Right atrium auricular region (tissue), 2 donors: ENCODE results near the gene DAG1. TPM values are rescaled to one million over a fixed set of nuclear protein-coding genes. Genes with fewer than 3 reads are reported as not detected.
A peak's percentile ranks its signal among the peaks of the same experiment; 100 is the strongest.

Experiments
- DNase-seq: peaks from one replicate; pipeline ENCODE4 v3.0.0-alpha.2; 2019; ENCODE audit warnings: low spot score
- H3K27ac ChIP-seq, 2 donors: fragments of 200-600 bp; sonication (generic); 1 replicate in 1 of 2; 2 replicates in 1 of 2; pipeline ENCODE4 v1.5.1; 2016 to 2019
- H3K27me3 ChIP-seq, 2 donors: fragments of 200-600 bp; sonication (generic); one replicate each; pipeline versions ENCODE4 v1.5.1 to v1.6.0; 2017 to 2019
- H3K36me3 ChIP-seq: fragments of 200-600 bp; sonication (generic); one replicate; pipeline ENCODE4 v1.5.1; 2016
- H3K4me1 ChIP-seq, 2 donors: fragments of 200-600 bp; sonication (generic); one replicate each; pipeline versions ENCODE4 v1.5.1 to v1.6.0; 2017 to 2019
- H3K4me3 ChIP-seq, 2 donors: fragments of 200-600 bp; sonication (generic); 1 replicate in 1 of 2; 2 replicates in 1 of 2; pipeline ENCODE4 v1.5.1; 2017 to 2019; ENCODE audit warnings: mild to moderate bottlenecking in 1 of 2, moderate library complexity in 1 of 2
- H3K9me3 ChIP-seq, 2 donors: fragments of 200-600 bp; sonication (generic); one replicate each; pipeline ENCODE4 v1.5.1; 2019
- CTCF ChIP-seq, 2 donors: fragments of 200-600 bp; sonication (generic); IDR thresholded peaks; one replicate each; pipeline ENCODE4 v1.5.1; 2019; ENCODE audit warnings: antibody characterized with exemption in 2 of 2
- total RNA-seq, 2 donors: library from RNA; depleted of rRNA; stranded (reverse); fragments of >200 nt; gene quantifications; one replicate each; pipeline ENCODE4 v1.1.0, GENCODE V29; 2016

Gene DAG1
- 100 to 1,000 TPM; 115 to 174 TPM for total RNA-seq

- peak; percentile 99 for DNase-seq
- no peak for TF ChIP-seq CTCF (IDR thresholded peaks at IDR 0.05)
- no peaks in the 10 kb centered on the region for H3K9me3 ChIP-seq
- H3K4me1 ChIP-seq: peaks cover 0 to 45% of the 10 kb centered on the region in 2 donors
- peak within 1 kb of the TSS; percentile 96 to 99 for H3K27ac ChIP-seq
- H3K36me3 ChIP-seq: no peaks in the 10 kb centered on the region
- no peaks in the 10 kb centered on the region for H3K27me3 ChIP-seq
- peak within 1 kb of the TSS; percentile 65 to 70 for H3K4me3 ChIP-seq
Measured at GRCh38 chr3:49469936-49470713, at the start of gene DAG1. TSS of gene DAG1 (plus strand) at chr3:49470267. CDS start at chr3:49510535, 40,268 bp downstream.

DNA sequence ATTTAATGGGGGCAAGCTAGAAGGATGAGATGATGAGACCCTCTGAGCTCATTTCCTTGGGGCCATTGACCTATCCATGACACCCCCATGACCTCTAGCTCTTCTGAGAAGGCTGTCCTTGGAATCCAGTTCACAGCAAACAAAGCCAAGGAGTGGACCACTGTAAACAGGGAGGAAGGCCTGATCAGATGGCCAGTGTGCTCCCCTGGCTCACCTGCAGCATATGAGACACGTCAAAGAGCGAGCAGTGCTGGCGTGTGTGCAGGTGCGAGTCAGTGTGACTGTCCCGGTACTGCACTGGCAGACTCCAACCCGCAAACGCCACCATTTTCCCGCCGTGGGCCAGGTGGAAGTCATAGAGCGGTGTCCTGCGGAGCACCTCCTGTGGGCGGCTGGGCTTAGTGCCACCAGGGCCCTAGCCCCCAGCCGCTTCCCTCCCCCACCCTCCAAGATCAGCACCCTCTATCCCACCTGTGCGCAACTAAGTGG is 48.1 kb upstream of the DAG1 start:
- DNase-seq: no peak
- H3K27ac ChIP-seq: peak overlapping the region; percentile 57 to 64
- TF ChIP-seq CTCF (IDR thresholded peaks at IDR 0.05): no peak
- peaks cover 0 to 23% of the 10 kb centered on the region in 2 donors for H3K4me1 ChIP-seq
- peak overlapping the region; percentile 35 to 53 for H3K4me3 ChIP-seq
- H3K36me3 ChIP-seq: peaks cover 26% of the 10 kb centered on the region
- no peaks in the 10 kb centered on the region for H3K27me3 ChIP-seq
- H3K9me3 ChIP-seq: no peaks in the 10 kb centered on the region

- peak within 1 kb of the TSS; percentile 35 to 53 for H3K4me3 ChIP-seq
- H3K27ac ChIP-seq: peak within 1 kb of the TSS; percentile 57 to 64
- H3K9me3 ChIP-seq: no peaks in the 10 kb centered on the region
- H3K27me3 ChIP-seq: no peaks in the 10 kb centered on the region
- peaks cover 0 to 20% of the 10 kb centered on the region in 2 donors for H3K4me1 ChIP-seq
- TF ChIP-seq CTCF (IDR thresholded peaks at IDR 0.05): no peak
- DNase-seq: no peak
- H3K36me3 ChIP-seq: peaks cover 23% of the 10 kb centered on the region
Measured at GRCh38 chr3:49422379-49423248, 47.5 kb upstream of the DAG1 start, which contains the start of gene AMT. TSS of gene AMT (minus strand) at chr3:49422473. CDS start at chr3:49422450, 23 bp downstream.

DNA sequence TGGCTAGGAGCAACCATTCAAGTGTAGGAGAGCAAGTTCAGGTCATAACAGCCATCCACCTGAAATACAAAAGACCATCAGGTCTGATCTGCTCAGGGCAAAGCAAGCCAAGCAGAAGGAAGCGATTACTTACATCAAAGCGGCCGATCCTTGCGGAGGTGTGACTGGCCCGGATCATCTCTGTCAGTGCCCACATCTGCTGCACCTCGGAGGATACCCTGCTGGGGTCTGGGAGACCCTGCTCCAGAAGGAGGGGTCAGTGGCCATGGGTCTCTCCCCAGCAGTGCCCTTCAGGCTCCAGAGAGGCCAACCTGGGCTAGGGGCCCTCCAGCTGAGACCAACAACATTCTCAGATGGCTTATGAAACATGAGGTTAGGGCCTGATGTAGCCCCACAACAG is 45.3 kb upstream of the DAG1 start:
- Histone ChIP-seq H3K36me3 (peaks cover 22% of the 10 kb centered on the region), H3K4me1 (peaks cover 0 to 25% of the 10 kb centered on the region in 2 donors), H3K27me3 (no peaks in the 10 kb centered on the region), H3K4me3 (no peak overlapping the region), H3K9me3 (no peaks in the 10 kb centered on the region), H3K27ac (no peak overlapping the region)
- no peak for TF ChIP-seq CTCF (IDR thresholded peaks at IDR 0.05)
- DNase-seq: no peak

- Histone ChIP-seq H3K9me3 (no peaks in the 10 kb centered on the region), H3K4me3 (no peak overlapping the region), H3K27ac (no peak overlapping the region), H3K4me1 (peaks cover 0 to 20% of the 10 kb centered on the region in 2 donors), H3K27me3 (no peaks in the 10 kb centered on the region), H3K36me3 (peaks cover 22% of the 10 kb centered on the region)
- TF ChIP-seq CTCF (IDR thresholded peaks at IDR 0.05): no peak
- no peak for DNase-seq
Measured at GRCh38 chr3:49427586-49427985, 42.5 kb upstream of the DAG1 start.
